Measurements from ENCODE around the gene CITED4. TPM values are rescaled to one million over a fixed set of nuclear protein-coding genes. Genes with fewer than 3 reads are reported as not detected.

CITED4 gene
- total and polyA plus RNA-seq, 9 of the 15 experiments (the other 6 are each of a cell fraction or from before 2014, with no cell fraction given): 0.11 to 1.2 (median 0.17) TPM; not detected in 2

GRCh38 chr1:40819101-40819500, 43.1 kb downstream of the CITED4 start (continued):
- TF ChIP-seq ETS2 (tag; IDR thresholded peaks at IDR 0.05; ENCODE audit: borderline replicate concordance, poor library complexity, severe bottlenecking): no peak
- TF ChIP-seq CC2D1A (IDR thresholded peaks at IDR 0.05): no peak
- TF ChIP-seq NFE2L1 (tag; IDR thresholded peaks at IDR 0.05; ENCODE audit: borderline replicate concordance, low read depth): no peak
- no peak for TF ChIP-seq KAT2B (IDR thresholded peaks at IDR 0.05; ENCODE audit: low read depth, low read length)
- no peak for TF ChIP-seq SMARCA5 (IDR thresholded peaks at IDR 0.05)
- TF ChIP-seq OTX1 (CRISPR knock-in tag; IDR thresholded peaks at IDR 0.05): no peak
- no peak for TF ChIP-seq POLR2B (IDR thresholded peaks at IDR 0.05; ENCODE audit: low read depth, partially characterized antibody)

- H3K9me3 ChIP-seq (replicated peaks; ENCODE audit: control insufficient read depth, insufficient read depth, low read depth, low read length): no peaks in the 10 kb centered on the region
- H4K20me1 ChIP-seq (replicated peaks; ENCODE audit: control insufficient read depth, insufficient read depth, low read length): 0 out of 2 replicates have a peak, but pooled peaks cover 9% of the 10 kb centered on the region
- FAIRE-seq (no peak), DNase-seq (ENCODE audit: extremely low read depth in 1 of 4, low spot score in 3 of 4) (peak; percentile 46 to 82 (median 68)), ATAC-seq (peak; percentile 57)
- no peak overlapping the region for H3K4me2 ChIP-seq (ENCODE audit: insufficient read depth, low read length)
- intact Hi-C loops (cut with micrococcal nuclease): no loop called here
- in situ Hi-C loops (cut with MboI): no loop called here
- H3K4me3 ChIP-seq: no peak overlapping the region
- H3K27ac ChIP-seq (ENCODE audit: extremely low read depth, low read depth, low read length): no peak overlapping the region
- peaks cover 12% of the 10 kb centered on the region; the same call in 2 of the 3 replicates for H3K36me3 ChIP-seq (ENCODE audit: control insufficient read depth, insufficient read depth, low read length)
- no peaks in the 10 kb centered on the region for H3K79me2 ChIP-seq (ENCODE audit: control insufficient read depth, insufficient read depth, low read length)
- no peak overlapping the region for H2AFZ ChIP-seq (ENCODE audit: low read depth, low read length)
- H3K27me3 ChIP-seq (ENCODE audit: control insufficient read depth in 2 of 2, insufficient read depth in 2 of 2, low read length in 2 of 2): no peaks in the 10 kb centered on the region
- peaks cover 17% of the 10 kb centered on the region for H3K9me1 ChIP-seq (ENCODE audit: control insufficient read depth, insufficient read depth, low read length)
- CTCF ChIA-PET (ENCODE audit: low intra/inter-chr PET ratio): no interaction called here
- 95% methylated on average over 37 of the region's 59 CpGs for WGBS (ENCODE audit: insufficient coverage, low coverage, missing lambda C conversion rate)
- H3K9ac ChIP-seq (ENCODE audit: insufficient read depth in 1 of 2, low read depth in 2 of 2, low read length in 2 of 2): no peak overlapping the region
- no TSS peak for BruUV-seq (replicated peaks)
- POLR2A ChIA-PET: interaction anchor here (0.6 kb wide), 1 partner anchor 172 kb away, joined by 3 read pairs; no protein-coding TSS in a partner anchor
- H3K4me1 ChIP-seq (replicated peaks in 1 of 2; ENCODE audit: control insufficient read depth in 2 of 2, insufficient read depth in 2 of 2, low read length in 2 of 2): peaks cover 33 to 72% of the 10 kb centered on the region in 2 experiments
- TF ChIP-seq ATF3 (IDR thresholded peaks at IDR 0.05) (peak; percentile 49; the same call in 1 of the 2 replicates), ATF3 (CRISPR knock-in tag; conservative IDR thresholded peaks at IDR 0.05) (no peak), CREB3L1 (IDR thresholded peaks at IDR 0.05; ENCODE audit: borderline replicate concordance, low read depth) (no peak), NR2C1 (IDR thresholded peaks at IDR 0.05) (peak; percentile 28; the same call in 1 of the 2 replicates), NR2C1 (tag; IDR thresholded peaks at IDR 0.05) (peak; percentile 45), POU5F1 (IDR thresholded peaks at IDR 0.05; ENCODE audit: borderline replicate concordance, low read depth, low read length, partially characterized antibody) (no peak), KDM1A (IDR thresholded peaks at IDR 0.05) (peak in 1 of 2 experiments; percentile 46; a peak in 1 of 4 replicates), THRB (CRISPR knock-in tag; conservative IDR thresholded peaks at IDR 0.05) (no peak)
Observed at GRCh38 chr1:40818264-40818961, 43.8 kb downstream of the CITED4 start.

Data from K562 (cell line).